ENCODE results near the gene GBX2.

GRCh38 chr2:236196366-236196765 lies 28.2 kb upstream of the GBX2 start:
- TF ChIP-seq CEBPB (IDR thresholded peaks at IDR 0.05; ENCODE audit: low read depth, low read length) (no peak), CTCF (IDR thresholded peaks at IDR 0.05; ENCODE audit: control extremely low read depth in 1 of 3, insufficient read depth in 1 of 3, low read depth in 1 of 3, low read length in 3 of 3) (no peak), JUND (IDR thresholded peaks at IDR 0.05; ENCODE audit: low read length) (no peak), SIN3A (conservative IDR thresholded peaks at IDR 0.05 in 1 of 2, IDR thresholded peaks at IDR 0.05 in 1 of 2; ENCODE audit: low read depth in 1 of 2, low read length in 2 of 2) (no peak), CREB1 (IDR thresholded peaks at IDR 0.05) (no peak), GABPA (IDR thresholded peaks at IDR 0.05; ENCODE audit: borderline replicate concordance, insufficient read depth, low read length) (no peak), CBX5 (IDR thresholded peaks at IDR 0.05; ENCODE audit: low read depth, low read length) (no peak)

Data from H1 (cell line).